Endothelial cell of umbilical vein (primary cell): ENCODE measurements around the gene KCNE5. TPM values are rescaled to one million over a fixed set of nuclear protein-coding genes. Genes with fewer than 3 reads are reported as not detected.
"Not testable (repeated sequence)": the region's sequence is repeated elsewhere in the genome, so short reads cannot be mapped to it uniquely, and the experiment has no call there.

ENCODE experiments used
- BruUV-seq: library from RNA; stranded (reverse); fragments of 400-500 nt; replicated peaks from 2 replicates; lab custom pipeline; 2021; lab: Mats Ljungman, UMichigan
- CTCF ChIA-PET: fragments of 300-600, 350-600 bp; sonication (Branson Sonifier 250); formaldehyde crosslinking; loops from one replicate; lab custom pipeline; 2021; ENCODE audit warnings: antibody characterized with exemption, inconsistent platforms; lab: Charles Lee
- POLR2A ChIA-PET: fragments of 300-600, 350-600 bp; sonication (Branson Sonifier 250); formaldehyde crosslinking; loops from one replicate; lab custom pipeline; 2021; ENCODE audit warnings: antibody characterized with exemption, inconsistent platforms; lab: Charles Lee
- DNase-seq: peaks from one replicate; pipeline ENCODE4 v3.0.0-alpha.2; 2011; ENCODE audit warnings: low read depth, low spot score
- FAIRE-seq: peaks from 2 replicates; lab custom pipeline; 2011; peaks lifted over from hg19 to GRCh38; lab: Jason Lieb, UNC
- H2AFZ ChIP-seq: 2 replicates; pipeline ENCODE4 v1.6.0; 2012; ENCODE audit warnings: low read depth, low read length, control low read depth, inconsistent platforms
- H3K27ac ChIP-seq: 2 replicates; pipeline ENCODE4 v1.5.1; 2011; ENCODE audit warnings: low read depth, mild to moderate bottlenecking, control low read depth, low read length, moderate library complexity; ENCODE audit not compliant: insufficient read depth
- H3K27me3 ChIP-seq, 2 experiments: 2 replicates each; pipeline versions ENCODE4 v1.6.0 to v1.6.1; 2011; ENCODE audit warnings: low read length in 2 of 2, mixed read lengths in 1 of 2; ENCODE audit not compliant: control insufficient read depth in 2 of 2, insufficient read depth in 2 of 2
- H3K36me3 ChIP-seq, 2 experiments: 2 replicates in 1 of 2; 3 replicates in 1 of 2; pipeline ENCODE4 v1.5.1; 2011; ENCODE audit warnings: low read length in 2 of 2, mild to moderate bottlenecking in 1 of 2, moderate library complexity in 1 of 2; ENCODE audit not compliant: control insufficient read depth in 2 of 2, insufficient read depth in 2 of 2; ENCODE audit errors: extremely low read depth in 1 of 2
- H3K4me1 ChIP-seq: 3 replicates; pipeline ENCODE4 v1.5.1; 2011; ENCODE audit warnings: mild to moderate bottlenecking, low read length; ENCODE audit not compliant: control insufficient read depth, insufficient read depth; ENCODE audit errors: extremely low read depth
- H3K4me2 ChIP-seq: 2 replicates; pipeline ENCODE4 v1.6.1; 2011; ENCODE audit warnings: low read length, control low read depth, mixed read lengths; ENCODE audit not compliant: insufficient read depth
- H3K4me3 ChIP-seq, 3 experiments: fragments of 200-600 bp in 1 of 3; sonication (generic), shearing (Covaris generic) in 1 of 3; replicated peaks in 1 of 3; 2 replicates each; pipeline ENCODE4 v1.5.1; 2011 to 2016; ENCODE audit warnings: control low read depth in 3 of 3, low read length in 3 of 3, mild to moderate bottlenecking in 2 of 3, inconsistent platforms in 1 of 3, low read depth in 1 of 3, moderate library complexity in 1 of 3; ENCODE audit not compliant: insufficient read depth in 1 of 3
- H3K79me2 ChIP-seq: 2 replicates; pipeline ENCODE4 v1.6.0; 2012; ENCODE audit warnings: low read length, inconsistent platforms; ENCODE audit not compliant: control insufficient read depth, insufficient read depth
- H3K9ac ChIP-seq: replicated peaks from 2 replicates; pipeline ENCODE3; 2011; ENCODE audit warnings: low read length, control low read depth; ENCODE audit not compliant: insufficient read depth; ENCODE audit errors: extremely low read depth
- H3K9me1 ChIP-seq: replicated peaks from 3 replicates; pipeline ENCODE4 v1.6.0; 2011; ENCODE audit warnings: mild to moderate bottlenecking, low read length; ENCODE audit not compliant: control insufficient read depth, insufficient read depth; ENCODE audit errors: extremely low read depth
- H3K9me3 ChIP-seq: replicated peaks from 2 replicates; pipeline ENCODE4 v1.5.1; 2012; ENCODE audit warnings: low read length, inconsistent platforms; ENCODE audit not compliant: control insufficient read depth, insufficient read depth
- H4K20me1 ChIP-seq: replicated peaks from 2 replicates; pipeline ENCODE3; 2011; ENCODE audit warnings: mild to moderate bottlenecking, low read length; ENCODE audit not compliant: control insufficient read depth, insufficient read depth; ENCODE audit errors: extremely low read depth
- POLR2A ChIP-seq: IDR thresholded peaks from 2 replicates; pipeline ENCODE4 v1.6.1; 2012; ENCODE audit warnings: low read depth, mild to moderate bottlenecking, control low read depth, low read length
- dilution Hi-C: fragments of 300-500 bp; cut with MboI; formaldehyde crosslinking; loops from one replicate; pipeline ENCODE4 v1.15.0; 2019; ENCODE audit warnings: low sequenced_read_pairs; ENCODE audit not compliant: extremely low pct_ligation_motif_present
- intact Hi-C: fragments of 100-400 bp; cut with micrococcal nuclease; formaldehyde crosslinking; loops from one replicate; pipeline ENCODE4 v1.10.0; 2022
- polyA plus RNA-seq, 4 experiments: library from polyadenylated mRNA; depleted of rRNA in 3 of 4; stranded (reverse) in 3 of 4; unstranded in 1 of 4; fragments of >200 nt; gene quantifications; 2 replicates each; pipeline versions ENCODE4 v1.2.1 to v1.2.3, GENCODE V29; 2011 to 2012; ENCODE audit warnings: missing spikeins in 1 of 4
- total RNA-seq: library from RNA; stranded (reverse); gene quantifications from 2 replicates; pipeline ENCODE4 v1.2.3, GENCODE V29; 2021
- TF ChIP-seq, protein P1 (sequence below), 2 donors: IDR thresholded peaks; 1 replicate in 1 of 2; 2 replicates in 1 of 2; pipeline ENCODE4 v1.5.1; 2011; ENCODE audit warnings: low read length in 2 of 2, mild to moderate bottlenecking in 2 of 2, moderate library complexity in 2 of 2, control low read depth in 1 of 2, inconsistent platforms in 1 of 2, low read depth in 1 of 2; ENCODE audit not compliant: insufficient read depth in 1 of 2; ENCODE audit errors: extremely low read depth in 1 of 2

Gene KCNE5
- total and polyA plus RNA-seq, 2 donors (not counting 3 experiments of a cell fraction or from before 2014, with no cell fraction given), result 0.15 to 0.31 TPM

DNA sequence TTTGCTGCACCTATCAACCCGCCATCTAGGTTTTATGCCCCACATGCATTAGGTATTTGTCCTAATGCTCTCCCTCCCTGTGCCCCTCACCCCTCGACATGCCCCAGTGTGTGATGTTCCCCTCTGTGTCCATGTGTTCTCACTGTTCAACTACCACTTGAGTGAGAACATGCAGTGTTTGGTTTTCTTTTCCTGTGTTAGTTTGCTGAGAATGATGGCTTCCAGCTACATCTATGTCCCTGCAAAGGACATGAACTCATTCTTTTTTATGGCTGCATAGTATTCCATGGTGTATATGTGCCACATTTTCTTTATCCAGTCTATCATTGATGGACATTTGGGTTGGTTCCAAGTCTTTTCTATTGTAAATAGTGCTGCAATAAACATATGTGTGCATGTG lies 12.5 kb upstream of the KCNE5 start:
- CTCF ChIA-PET, H3K9me1 ChIP-seq, H3K79me2 ChIP-seq, H3K9ac ChIP-seq, H3K4me1 ChIP-seq, DNase-seq, H3K27ac ChIP-seq, intact Hi-C loops, H3K27me3 ChIP-seq, H4K20me1 ChIP-seq, POLR2A ChIA-PET, H2AFZ ChIP-seq, FAIRE-seq, dilution Hi-C loops, H3K4me3 ChIP-seq, H3K9me3 ChIP-seq, H3K36me3 ChIP-seq, H3K4me2 ChIP-seq, BruUV-seq: not testable (repeated sequence)

DNA sequence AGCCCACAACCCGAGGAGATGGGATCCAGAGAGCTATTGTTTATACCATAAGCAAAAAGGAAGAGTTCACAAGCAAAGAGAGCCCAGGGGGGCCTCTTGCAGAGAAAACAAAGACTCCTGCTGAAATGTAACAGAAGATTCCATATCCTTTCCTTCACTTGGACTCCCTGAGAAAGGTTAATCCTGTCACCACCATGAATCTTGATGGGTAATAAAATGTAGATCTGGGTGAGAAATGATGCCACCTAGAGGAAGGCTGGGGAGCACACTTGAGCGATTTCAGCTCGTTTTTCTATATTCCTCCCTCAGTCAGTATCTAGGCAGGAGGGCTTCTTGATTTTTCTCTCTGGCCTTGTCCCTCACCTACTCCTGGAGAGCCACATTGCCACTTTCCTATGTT lies 10.2 kb upstream of the KCNE5 start:
- H3K9me1 ChIP-seq, result no peaks in the 10 kb centered on the region
- dilution Hi-C loops (no loop called here), intact Hi-C loops (no loop called here)
- DNase-seq, result peak; percentile 31
- no peaks in the 10 kb centered on the region for H3K36me3 ChIP-seq
- BruUV-seq, result no TSS peak
- H3K4me1 ChIP-seq, result no peaks in the 10 kb centered on the region
- ChIA-PET CTCF (interaction anchor here (0.7 to 3.6 kb wide), 16 partner anchors 8 to 256 kb away, joined by 3 to 32 read pairs (median 5); partner anchors contain the start of gene NXT2), POLR2A (no interaction called here)
- H3K79me2 ChIP-seq, result no peaks in the 10 kb centered on the region
- H3K9ac ChIP-seq, result no peak overlapping the region
- H3K4me3 ChIP-seq, result no peak overlapping the region
- TF ChIP-seq, protein P1, sequence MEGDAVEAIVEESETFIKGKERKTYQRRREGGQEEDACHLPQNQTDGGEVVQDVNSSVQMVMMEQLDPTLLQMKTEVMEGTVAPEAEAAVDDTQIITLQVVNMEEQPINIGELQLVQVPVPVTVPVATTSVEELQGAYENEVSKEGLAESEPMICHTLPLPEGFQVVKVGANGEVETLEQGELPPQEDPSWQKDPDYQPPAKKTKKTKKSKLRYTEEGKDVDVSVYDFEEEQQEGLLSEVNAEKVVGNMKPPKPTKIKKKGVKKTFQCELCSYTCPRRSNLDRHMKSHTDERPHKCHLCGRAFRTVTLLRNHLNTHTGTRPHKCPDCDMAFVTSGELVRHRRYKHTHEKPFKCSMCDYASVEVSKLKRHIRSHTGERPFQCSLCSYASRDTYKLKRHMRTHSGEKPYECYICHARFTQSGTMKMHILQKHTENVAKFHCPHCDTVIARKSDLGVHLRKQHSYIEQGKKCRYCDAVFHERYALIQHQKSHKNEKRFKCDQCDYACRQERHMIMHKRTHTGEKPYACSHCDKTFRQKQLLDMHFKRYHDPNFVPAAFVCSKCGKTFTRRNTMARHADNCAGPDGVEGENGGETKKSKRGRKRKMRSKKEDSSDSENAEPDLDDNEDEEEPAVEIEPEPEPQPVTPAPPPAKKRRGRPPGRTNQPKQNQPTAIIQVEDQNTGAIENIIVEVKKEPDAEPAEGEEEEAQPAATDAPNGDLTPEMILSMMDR (IDR thresholded peaks at IDR 0.05; ENCODE audit: extremely low read depth in 1 of 2, insufficient read depth in 1 of 2, low read depth in 1 of 2, low read length in 2 of 2), result peak; percentile 32 to 48
- no peak for TF ChIP-seq POLR2A
- H3K4me2 ChIP-seq, result no peak overlapping the region
- FAIRE-seq, result no peak
- no peaks in the 10 kb centered on the region for H3K9me3 ChIP-seq
- no peaks in the 10 kb centered on the region for H4K20me1 ChIP-seq
- H3K27me3 ChIP-seq, result no peaks in the 10 kb centered on the region
- H3K27ac ChIP-seq, result no peak overlapping the region
- H2AFZ ChIP-seq, result no peak overlapping the region
